Upper lobe of left lung (tissue), 6 donors: Measurements from ENCODE around the gene ZNF12. TPM values are rescaled to one million over a fixed set of nuclear protein-coding genes. Genes with fewer than 3 reads are reported as not detected.

Experiments used
- ATAC-seq, 2 donors: fragments of 200-7000 bp; cut with Tn5 transposase; one replicate each; pipeline ENCODE4 v1.9.1; 2022; ENCODE audit warnings: mild to moderate bottlenecking in 2 of 2, moderate library complexity in 2 of 2; ENCODE audit not compliant: low FRiP score in 2 of 2
- DNase-seq, 2 donors: peaks; one replicate each; pipeline ENCODE4 v3.0.0-alpha.2; 2019 to 2020
- H3K27ac ChIP-seq, 4 donors: fragments of 200-600 bp; sonication (generic); one replicate each; pipeline ENCODE4 v1.5.1; 2016 to 2019
- H3K27me3 ChIP-seq, 4 donors: fragments of 200-600 bp; sonication (generic); one replicate each; pipeline ENCODE4 v1.5.1; 2017 to 2019
- H3K36me3 ChIP-seq, 4 donors: fragments of 200-600 bp; sonication (generic); one replicate each; pipeline ENCODE4 v1.5.1; 2016 to 2019
- H3K4me1 ChIP-seq, 4 donors: fragments of 200-600 bp; sonication (generic); one replicate each; pipeline ENCODE4 v1.5.1; 2018 to 2019
- H3K4me3 ChIP-seq, 4 donors: fragments of 200-600 bp; sonication (generic); one replicate each; pipeline ENCODE4 v1.5.1; 2017 to 2019; ENCODE audit warnings: mild to moderate bottlenecking in 2 of 4, moderate library complexity in 1 of 4
- H3K9me3 ChIP-seq, 4 donors: fragments of 200-600 bp; sonication (generic); one replicate each; pipeline ENCODE4 v1.5.1; 2018 to 2019
- EP300 ChIP-seq, 4 donors: sonication (generic); formaldehyde crosslinking; IDR thresholded peaks; one replicate each; pipeline ENCODE4 v1.5.1; 2017; ENCODE audit warnings: antibody characterized with exemption in 4 of 4, control low read depth in 2 of 4
- POLR2A ChIP-seq, 4 donors: fragments of 450-650 bp; IDR thresholded peaks; one replicate each; pipeline ENCODE4 v1.5.1; 2016 to 2017; ENCODE audit warnings: antibody characterized with exemption in 4 of 4, mild to moderate bottlenecking in 2 of 4
- POLR2AphosphoS5 ChIP-seq, 2 donors: sonication (generic); formaldehyde crosslinking; IDR thresholded peaks; one replicate each; pipeline ENCODE4 v1.5.1; 2017; ENCODE audit warnings: antibody characterized with exemption in 2 of 2
- WGBS, 2 donors: methylation state at CpG; one replicate each; pipeline ENCODE4 v1.1.5; 2017 to 2018; 5-methylcytosine and 5-hydroxymethylcytosine counted together
- total RNA-seq, 6 donors: library from RNA; depleted of rRNA in 4 of 6; stranded (reverse); fragments of >200 nt in 4 of 6; gene quantifications; one replicate each; pipeline versions ENCODE4 v1.1.0 to v1.2.1, GENCODE V29; 2016 to 2021
- TF ChIP-seq, protein P1 (sequence below), 6 experiments: fragments of 450-650 bp in 4 of 6; fragments of 200-600 bp in 2 of 6; sonication (generic) in 2 of 6; IDR thresholded peaks; one replicate each; pipeline ENCODE4 v1.5.1; 2016 to 2019; ENCODE audit warnings: antibody characterized with exemption in 6 of 6
- donor health status: DM: no; HTN: no; CAD: no; lungs with moderate emphysema.
- donor health status: DM: no; HTN: yes; CAD: no; lungs with severe emphysema.

ZNF12 gene
- total RNA-seq, 6 donors from 2014 or later, result 15.8 to 28.5 (median 23.9) TPM

DNA sequence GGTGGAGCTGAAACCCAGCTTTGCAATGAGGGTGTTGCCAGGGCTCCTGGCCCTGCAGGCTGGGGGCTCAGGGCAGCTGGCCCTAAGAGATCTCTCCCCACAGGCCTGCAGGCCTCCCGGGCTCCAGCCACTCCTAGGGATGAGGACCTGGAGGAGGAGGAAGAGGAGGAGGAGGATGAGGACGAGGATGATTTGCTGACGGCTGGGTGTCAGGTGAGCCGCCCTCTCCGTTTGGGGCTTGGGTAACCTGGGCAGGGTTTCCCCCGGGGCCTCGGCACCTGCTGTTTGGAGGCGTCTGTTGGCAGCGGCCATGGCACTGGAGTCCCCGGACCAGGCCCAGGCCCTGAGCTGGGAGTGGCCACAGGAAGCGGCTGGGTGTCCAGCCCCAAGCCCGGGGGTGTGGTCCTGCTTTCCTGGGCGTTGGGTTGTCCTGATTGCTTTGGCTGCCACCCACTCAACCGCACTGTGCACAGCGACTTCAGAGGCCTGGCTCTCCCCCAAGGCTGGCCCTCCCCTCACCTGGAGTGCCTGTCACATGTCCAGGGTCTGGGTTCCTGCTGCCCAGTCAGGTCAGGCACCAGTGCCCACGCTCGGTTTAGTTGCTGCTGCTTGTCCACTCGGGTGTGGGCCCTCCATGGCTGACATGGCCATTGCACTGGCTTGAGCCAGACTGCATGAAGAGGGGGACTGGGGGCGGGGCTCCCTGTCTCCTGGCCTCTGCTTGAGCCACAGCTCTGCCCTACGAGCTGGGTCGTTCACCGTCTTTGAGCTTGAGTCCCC is 63.7 kb downstream of the ZNF12 start:
- Histone ChIP-seq H3K4me3 (no peak overlapping the region), H3K9me3 (no peaks in the 10 kb centered on the region), H3K27me3 (no peaks in the 10 kb centered on the region), H3K4me1 (peaks cover 12 to 29% (median 19%) of the 10 kb centered on the region in 4 donors), H3K27ac (no peak overlapping the region), H3K36me3 (peaks cover 8 to 77% (median 64%) of the 10 kb centered on the region in 4 donors)
- no peak for ATAC-seq
- TF ChIP-seq, protein P1, sequence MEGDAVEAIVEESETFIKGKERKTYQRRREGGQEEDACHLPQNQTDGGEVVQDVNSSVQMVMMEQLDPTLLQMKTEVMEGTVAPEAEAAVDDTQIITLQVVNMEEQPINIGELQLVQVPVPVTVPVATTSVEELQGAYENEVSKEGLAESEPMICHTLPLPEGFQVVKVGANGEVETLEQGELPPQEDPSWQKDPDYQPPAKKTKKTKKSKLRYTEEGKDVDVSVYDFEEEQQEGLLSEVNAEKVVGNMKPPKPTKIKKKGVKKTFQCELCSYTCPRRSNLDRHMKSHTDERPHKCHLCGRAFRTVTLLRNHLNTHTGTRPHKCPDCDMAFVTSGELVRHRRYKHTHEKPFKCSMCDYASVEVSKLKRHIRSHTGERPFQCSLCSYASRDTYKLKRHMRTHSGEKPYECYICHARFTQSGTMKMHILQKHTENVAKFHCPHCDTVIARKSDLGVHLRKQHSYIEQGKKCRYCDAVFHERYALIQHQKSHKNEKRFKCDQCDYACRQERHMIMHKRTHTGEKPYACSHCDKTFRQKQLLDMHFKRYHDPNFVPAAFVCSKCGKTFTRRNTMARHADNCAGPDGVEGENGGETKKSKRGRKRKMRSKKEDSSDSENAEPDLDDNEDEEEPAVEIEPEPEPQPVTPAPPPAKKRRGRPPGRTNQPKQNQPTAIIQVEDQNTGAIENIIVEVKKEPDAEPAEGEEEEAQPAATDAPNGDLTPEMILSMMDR (IDR thresholded peaks at IDR 0.05), result no peak
- no peak for TF ChIP-seq POLR2AphosphoS5 (IDR thresholded peaks at IDR 0.05)
- no peak for TF ChIP-seq EP300 (IDR thresholded peaks at IDR 0.05)
- no peak for TF ChIP-seq POLR2A (IDR thresholded peaks at IDR 0.05)
- 89 to 100% methylated on average over 8 to 19 of the region's 22 CpGs for WGBS, 2 donors
- DNase-seq, result no peak

DNA sequence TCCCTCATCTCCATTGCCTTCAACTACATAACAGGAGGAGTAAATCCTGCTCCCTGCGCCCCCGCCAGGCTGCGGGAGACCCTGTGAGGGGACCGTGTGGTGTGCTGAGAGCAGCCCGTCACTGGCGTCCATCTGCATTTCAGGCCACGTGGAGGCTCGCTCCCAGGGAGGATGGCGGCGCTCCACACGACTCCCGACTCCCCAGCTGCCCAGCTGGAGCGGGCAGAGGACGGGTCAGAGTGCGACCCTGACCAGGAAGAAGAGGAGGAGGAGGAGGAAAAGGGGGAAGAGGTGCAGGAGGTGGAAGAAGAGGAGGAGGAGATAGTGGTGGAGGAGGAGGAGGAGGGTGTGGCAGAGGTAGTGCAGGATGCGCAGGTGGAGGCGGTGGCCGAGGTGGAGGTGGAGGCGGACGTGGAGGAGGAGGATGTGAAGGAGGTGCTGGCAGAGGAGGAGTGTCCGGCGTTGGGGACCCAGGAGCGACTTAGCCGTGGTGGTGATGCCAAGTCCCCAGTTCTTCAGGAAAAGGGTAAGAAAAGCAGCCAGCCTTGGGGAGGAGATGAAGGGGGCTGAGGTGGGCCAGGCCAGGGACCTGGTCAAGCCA is 64.4 kb downstream of the ZNF12 start:
- DNase-seq (no peak), ATAC-seq (no peak)
- 91 to 96% methylated on average over 23 to 24 of the region's 24 CpGs for WGBS, 2 donors
- no peak overlapping the region for H3K27ac ChIP-seq
- no peaks in the 10 kb centered on the region for H3K27me3 ChIP-seq
- no peak overlapping the region for H3K4me3 ChIP-seq
- peaks cover 8 to 70% (median 58%) of the 10 kb centered on the region in 4 donors for H3K36me3 ChIP-seq
- TF ChIP-seq POLR2AphosphoS5 (IDR thresholded peaks at IDR 0.05) (no peak), POLR2A (IDR thresholded peaks at IDR 0.05) (no peak), EP300 (IDR thresholded peaks at IDR 0.05) (no peak)
- TF ChIP-seq, protein P1 (IDR thresholded peaks at IDR 0.05), result no peak
- H3K9me3 ChIP-seq, result no peaks in the 10 kb centered on the region
- H3K4me1 ChIP-seq, result peaks cover 16 to 34% (median 22%) of the 10 kb centered on the region in 4 donors

DNA sequence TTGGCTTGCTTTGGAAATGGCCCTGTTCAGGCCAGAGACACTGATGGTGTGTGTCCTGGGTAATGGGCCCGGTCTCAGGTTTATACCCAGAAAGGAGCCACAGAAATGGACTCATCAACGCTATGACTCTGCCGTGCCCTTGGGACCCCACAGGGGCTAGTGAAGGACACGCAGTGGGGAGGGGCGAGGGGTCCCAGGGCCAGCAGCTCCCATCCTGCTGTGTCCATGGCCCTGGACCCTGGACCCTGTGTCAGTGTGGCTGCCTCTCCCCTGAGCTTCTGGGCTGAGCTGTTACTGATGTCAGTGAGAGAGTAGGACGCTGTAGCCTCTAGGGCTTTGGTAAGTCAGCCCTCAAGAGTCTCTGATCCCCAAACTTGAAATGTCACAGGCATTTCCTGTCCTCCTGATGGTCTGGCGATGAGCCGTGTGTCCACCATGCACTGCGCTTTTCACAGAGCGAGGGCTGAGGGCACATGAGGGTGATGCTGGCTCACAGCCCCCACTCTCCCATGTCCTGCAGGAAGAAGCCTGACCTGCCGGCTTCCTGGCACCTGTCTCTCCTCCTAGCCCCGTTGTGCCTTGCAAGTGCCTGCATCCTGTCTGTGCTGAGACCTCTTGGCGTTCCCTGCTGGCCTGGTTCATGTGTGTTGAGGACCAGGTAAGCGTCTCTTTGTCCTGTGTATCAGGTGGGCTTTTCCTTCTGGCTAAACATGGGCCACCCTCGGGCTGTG is 65.3 kb downstream of the ZNF12 start:
- WGBS, 2 donors, result 68 to 90% methylated on average over 4 to 15 of the region's 15 CpGs
- no peaks in the 10 kb centered on the region for H3K9me3 ChIP-seq
- DNase-seq, result no peak
- ATAC-seq, result no peak
- TF ChIP-seq EP300 (IDR thresholded peaks at IDR 0.05) (no peak), POLR2AphosphoS5 (IDR thresholded peaks at IDR 0.05) (no peak), POLR2A (IDR thresholded peaks at IDR 0.05) (no peak)
- TF ChIP-seq, protein P1 (IDR thresholded peaks at IDR 0.05), result no peak
- no peak overlapping the region for H3K27ac ChIP-seq
- no peak overlapping the region for H3K4me3 ChIP-seq
- peaks cover 18 to 38% (median 24%) of the 10 kb centered on the region in 4 donors for H3K4me1 ChIP-seq
- no peaks in the 10 kb centered on the region for H3K27me3 ChIP-seq
- H3K36me3 ChIP-seq, result peaks cover 8 to 61% (median 50%) of the 10 kb centered on the region in 4 donors

DNA sequence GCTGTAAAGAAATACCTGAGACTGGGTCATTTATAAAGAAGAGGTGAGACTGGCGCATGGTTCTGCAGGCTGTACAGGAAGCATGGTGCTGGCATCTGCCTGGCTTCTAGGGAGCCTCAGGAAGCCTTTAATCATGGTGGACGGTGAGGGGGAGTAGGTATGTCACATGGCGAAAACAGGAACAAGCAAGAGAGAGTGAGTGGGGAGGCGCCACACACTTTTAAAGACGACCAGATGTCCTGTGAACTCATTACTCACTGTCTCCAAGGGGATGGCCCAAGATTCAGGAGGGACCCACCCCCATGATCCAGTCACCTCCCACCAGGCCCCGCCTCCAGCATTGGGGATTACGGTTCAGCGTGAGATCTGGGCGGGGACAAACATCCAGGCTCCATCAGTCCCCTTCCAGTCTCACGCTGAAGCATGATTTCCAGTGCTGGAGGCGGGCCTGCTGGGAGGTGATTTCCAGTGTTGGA is 66.5 kb downstream of the ZNF12 start:
- no peaks in the 10 kb centered on the region for H3K27me3 ChIP-seq
- 75 to 79% methylated on average over 9 to 11 of the region's 11 CpGs for WGBS, 2 donors
- peak in 1 of 2 donors; percentile 32 for ATAC-seq
- H3K9me3 ChIP-seq, result no peaks in the 10 kb centered on the region
- H3K36me3 ChIP-seq, result peaks cover 8 to 49% (median 41%) of the 10 kb centered on the region in 4 donors
- H3K4me1 ChIP-seq, result peaks cover 22 to 42% (median 30%) of the 10 kb centered on the region in 4 donors
- no peak for TF ChIP-seq POLR2A (IDR thresholded peaks at IDR 0.05)
- TF ChIP-seq, protein P1 (IDR thresholded peaks at IDR 0.05), result no peak
- no peak for TF ChIP-seq POLR2AphosphoS5 (IDR thresholded peaks at IDR 0.05)
- no peak for TF ChIP-seq EP300 (IDR thresholded peaks at IDR 0.05)
- DNase-seq, result no peak
- H3K27ac ChIP-seq, result no peak overlapping the region
- H3K4me3 ChIP-seq, result no peak overlapping the region
